Effector memory CD4-positive, alpha-beta T cell (primary cell): ENCODE data around the gene DOCK2.
"Not testable (repeated sequence)": the region's sequence is repeated elsewhere in the genome, so short reads cannot be mapped to it uniquely, and the experiment has no call there.

ENCODE experiments used
- DNase-seq, 3 donors: peaks; one replicate each; pipeline ENCODE4 v3.0.0-alpha.2; 2020
- H3K27ac ChIP-seq: 2 replicates; pipeline ENCODE4 v1.7.0; 2013; ENCODE audit warnings: mild to moderate bottlenecking, low read length, moderate library complexity; ENCODE audit not compliant: insufficient read depth, poor library complexity, severe bottlenecking
- H3K27me3 ChIP-seq: replicated peaks from 2 replicates; pipeline ENCODE4 v1.7.0; 2013; ENCODE audit warnings: mild to moderate bottlenecking, low read length; ENCODE audit not compliant: insufficient read depth, control insufficient read depth, poor library complexity, severe bottlenecking
- H3K36me3 ChIP-seq: 2 replicates; pipeline ENCODE4 v1.7.0; 2013; ENCODE audit warnings: mild to moderate bottlenecking, low read length, moderate library complexity; ENCODE audit not compliant: control insufficient read depth, insufficient read depth
- H3K4me1 ChIP-seq: 2 replicates; pipeline ENCODE4 v1.7.0; 2013; ENCODE audit warnings: low read length, mild to moderate bottlenecking; ENCODE audit not compliant: control insufficient read depth, insufficient read depth, poor library complexity, severe bottlenecking
- H3K4me3 ChIP-seq: 2 replicates; pipeline ENCODE4 v1.7.0; 2013; ENCODE audit warnings: low read length, low read depth, mild to moderate bottlenecking; ENCODE audit not compliant: insufficient read depth, poor library complexity, severe bottlenecking
- H3K9me3 ChIP-seq: 2 replicates; pipeline ENCODE4 v1.7.0; 2013; ENCODE audit warnings: mild to moderate bottlenecking, low read length, moderate library complexity; ENCODE audit not compliant: control insufficient read depth

Gene DOCK2

GRCh38 chr5:169760229-169760628 is 123.2 kb downstream of the DOCK2 start:
- Histone ChIP-seq H3K4me1 (no peaks in the 10 kb centered on the region), H3K27me3 (no peaks in the 10 kb centered on the region), H3K4me3 (no peak overlapping the region), H3K36me3 (peaks cover 67% of the 10 kb centered on the region), H3K27ac (no peak overlapping the region), H3K9me3 (no peaks in the 10 kb centered on the region)
- no peak for DNase-seq

- H3K4me3 ChIP-seq: no peak overlapping the region
- peaks cover 50% of the 10 kb centered on the region for H3K36me3 ChIP-seq
- H3K9me3 ChIP-seq: no peaks in the 10 kb centered on the region
- H3K4me1 ChIP-seq: no peaks in the 10 kb centered on the region
- H3K27me3 ChIP-seq: no peaks in the 10 kb centered on the region
- DNase-seq: no peak
- H3K27ac ChIP-seq: no peak overlapping the region
These were observed 125.4 kb downstream of the DOCK2 start for GRCh38 chr5:169762338-169763095.

GRCh38 chr5:169763376-169764017 is 126.4 kb downstream of the DOCK2 start:
- DNase-seq: no peak
- Histone ChIP-seq H3K36me3 (peaks cover 50% of the 10 kb centered on the region), H3K4me1 (no peaks in the 10 kb centered on the region), H3K4me3 (no peak overlapping the region), H3K27me3 (no peaks in the 10 kb centered on the region), H3K9me3 (no peaks in the 10 kb centered on the region), H3K27ac (no peak overlapping the region)

- Histone ChIP-seq H3K36me3 (peaks cover 47% of the 10 kb centered on the region), H3K4me3 (no peak overlapping the region), H3K4me1 (no peaks in the 10 kb centered on the region), H3K9me3 (no peaks in the 10 kb centered on the region), H3K27ac (no peak overlapping the region), H3K27me3 (no peaks in the 10 kb centered on the region)
- DNase-seq: no peak
These were observed 126.9 kb downstream of the DOCK2 start for GRCh38 chr5:169764018-169764378.

- no peaks in the 10 kb centered on the region for H3K9me3 ChIP-seq
These were observed 128.3 kb downstream of the DOCK2 start for GRCh38 chr5:169765176-169765996.

GRCh38 chr5:169766943-169767342 is 129.9 kb downstream of the DOCK2 start:
- not testable (repeated sequence) for H3K27me3 ChIP-seq, H3K4me1 ChIP-seq, H3K4me3 ChIP-seq, H3K27ac ChIP-seq, DNase-seq, H3K9me3 ChIP-seq
- H3K36me3 ChIP-seq: peaks cover 25% of the 10 kb centered on the region

More at GRCh38 chr5:169765176-169765996, 128.3 kb downstream of the DOCK2 start:
- Histone ChIP-seq H3K27me3 (no peaks in the 10 kb centered on the region), H3K27ac (no peak overlapping the region), H3K4me1 (no peaks in the 10 kb centered on the region), H3K4me3 (no peak overlapping the region), H3K36me3 (peaks cover 37% of the 10 kb centered on the region)
- no peak for DNase-seq

GRCh38 chr5:169767938-169768337 is 130.9 kb downstream of the DOCK2 start:
- Histone ChIP-seq H3K36me3 (peaks cover 15% of the 10 kb centered on the region), H3K4me1 (no peaks in the 10 kb centered on the region), H3K4me3 (no peak overlapping the region), H3K27me3 (no peaks in the 10 kb centered on the region), H3K27ac (no peak overlapping the region), H3K9me3 (no peaks in the 10 kb centered on the region)
- no peak for DNase-seq

- Histone ChIP-seq H3K4me3 (no peak overlapping the region), H3K9me3 (no peaks in the 10 kb centered on the region), H3K4me1 (no peaks in the 10 kb centered on the region), H3K27me3 (no peaks in the 10 kb centered on the region), H3K36me3 (peaks cover 10% of the 10 kb centered on the region), H3K27ac (no peak overlapping the region)
- no peak for DNase-seq
These were observed 131.3 kb downstream of the DOCK2 start for GRCh38 chr5:169768416-169768815.

- DNase-seq: no peak
- H3K4me3 ChIP-seq: no peak overlapping the region
These were observed 133.0 kb downstream of the DOCK2 start for GRCh38 chr5:169770109-169770508.

GRCh38 chr5:169772256-169772655 is 135.2 kb downstream of the DOCK2 start:
- Histone ChIP-seq H3K27me3 (no peaks in the 10 kb centered on the region), H3K4me1 (no peaks in the 10 kb centered on the region), H3K27ac (no peak overlapping the region), H3K36me3 (peaks cover under 1% of the 10 kb centered on the region), H3K9me3 (no peaks in the 10 kb centered on the region), H3K4me3 (no peak overlapping the region)
- DNase-seq: no peak

More at GRCh38 chr5:169770109-169770508, 133.0 kb downstream of the DOCK2 start:
- H3K27ac ChIP-seq: no peak overlapping the region
- no peaks in the 10 kb centered on the region for H3K4me1 ChIP-seq
- H3K36me3 ChIP-seq: no peaks in the 10 kb centered on the region
- H3K27me3 ChIP-seq: no peaks in the 10 kb centered on the region
- H3K9me3 ChIP-seq: no peaks in the 10 kb centered on the region
